Suprapubic skin (tissue), 4 donors: ENCODE data around the gene CGB2.
"Not testable (repeated sequence)": the region's sequence is repeated elsewhere in the genome, so short reads cannot be mapped to it uniquely, and the experiment has no call there.

ENCODE experiments used
- CTCF ChIP-seq, 2 donors: fragments of 200-600 bp in 1 of 2; fragments of 450-650 bp in 1 of 2; sonication (generic) in 1 of 2; IDR thresholded peaks; one replicate each; pipeline ENCODE4 v1.5.1; 2016 to 2019; ENCODE audit warnings: antibody characterized with exemption in 2 of 2, mild to moderate bottlenecking in 1 of 2, moderate library complexity in 1 of 2
- EP300 ChIP-seq: sonication (generic); formaldehyde crosslinking; IDR thresholded peaks from one replicate; pipeline ENCODE4 v1.6.1; 2017; ENCODE audit warnings: antibody characterized with exemption
- POLR2A ChIP-seq, 2 donors: fragments of 450-650 bp; IDR thresholded peaks; one replicate each; pipeline ENCODE4 v1.6.1; 2017; ENCODE audit warnings: antibody characterized with exemption in 2 of 2, mild to moderate bottlenecking in 2 of 2, moderate library complexity in 2 of 2
- POLR2AphosphoS5 ChIP-seq, 3 donors: sonication (generic); formaldehyde crosslinking; IDR thresholded peaks; one replicate each; pipeline ENCODE4 v1.6.1; 2017; ENCODE audit warnings: antibody characterized with exemption in 3 of 3

- not testable (repeated sequence) for TF ChIP-seq POLR2A (IDR thresholded peaks at IDR 0.05); CTCF (IDR thresholded peaks at IDR 0.05); POLR2AphosphoS5 (IDR thresholded peaks at IDR 0.05); EP300
Measured at GRCh38 chr19:49038111-49038510, 6.4 kb downstream of the CGB2 start.
